ENCODE results near the gene TM6SF1. TPM values are rescaled to one million over a fixed set of nuclear protein-coding genes. Genes with fewer than 3 reads are reported as not detected.
A peak's percentile ranks its signal among the peaks of the same experiment; 100 is the strongest.

The TM6SF1 gene
- total and polyA plus RNA-seq, 9 of the 15 experiments (the other 6 are each of a cell fraction or from before 2014, with no cell fraction given), result 1.0 to 5.6 (median 3.5) TPM

DNA sequence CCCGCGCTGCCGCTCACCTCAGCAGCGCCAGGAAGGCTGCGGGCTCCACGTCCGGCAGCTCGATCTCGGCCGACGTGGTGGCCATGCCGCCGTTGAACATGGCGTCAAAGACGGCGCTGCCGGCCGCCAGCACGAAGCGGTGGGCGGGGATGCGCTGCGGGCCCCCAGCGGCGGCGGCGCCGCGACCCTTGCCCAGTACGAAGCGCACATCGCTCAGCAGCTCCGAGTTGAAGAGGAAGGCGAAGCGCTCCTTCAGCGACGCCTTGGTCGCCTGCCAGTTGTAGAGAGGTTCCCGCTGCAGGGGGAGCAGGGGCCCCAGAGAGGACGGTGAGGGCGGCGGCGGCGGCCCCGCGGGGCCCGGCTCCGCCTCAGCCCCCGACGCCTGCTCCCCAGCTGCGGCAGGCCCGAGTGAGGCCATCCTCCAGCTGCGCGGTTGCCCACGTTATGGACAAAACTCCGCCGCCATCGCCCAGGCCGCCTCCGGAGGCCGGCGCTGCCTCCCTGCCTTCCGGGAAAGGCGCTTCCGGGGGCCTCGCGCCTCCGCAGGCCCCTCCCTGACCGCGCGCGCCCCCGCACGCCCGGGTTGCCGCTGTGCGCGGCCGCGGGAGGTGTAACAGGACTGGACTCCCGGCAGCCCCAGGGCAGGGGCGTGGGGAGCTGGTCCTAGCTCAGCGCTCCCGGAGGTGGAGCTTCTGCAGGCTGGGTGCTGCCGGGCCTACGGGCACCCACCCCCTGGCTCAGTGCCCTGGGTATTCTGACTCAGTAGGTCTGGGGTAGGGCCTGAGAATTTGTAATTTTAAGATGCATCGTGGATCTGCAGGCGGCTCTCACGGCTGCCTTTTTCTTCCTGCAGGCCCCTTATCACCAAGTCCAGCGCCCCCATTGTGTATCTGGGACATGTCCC is 40.5 kb upstream of the TM6SF1 start, which contains the start of gene BTBD1 (continued):
- peak; percentile 78; the same call in 1 of the 2 replicates for TF ChIP-seq E2F5 (CRISPR knock-in tag; IDR thresholded peaks at IDR 0.05)
- TF ChIP-seq PBX2 (CRISPR knock-in tag; IDR thresholded peaks at IDR 0.05; ENCODE audit: low read depth), result no peak
- no peak for TF ChIP-seq PBX2 (tag; conservative IDR thresholded peaks at IDR 0.05; ENCODE audit: low read depth)
- TF ChIP-seq, protein P1, sequence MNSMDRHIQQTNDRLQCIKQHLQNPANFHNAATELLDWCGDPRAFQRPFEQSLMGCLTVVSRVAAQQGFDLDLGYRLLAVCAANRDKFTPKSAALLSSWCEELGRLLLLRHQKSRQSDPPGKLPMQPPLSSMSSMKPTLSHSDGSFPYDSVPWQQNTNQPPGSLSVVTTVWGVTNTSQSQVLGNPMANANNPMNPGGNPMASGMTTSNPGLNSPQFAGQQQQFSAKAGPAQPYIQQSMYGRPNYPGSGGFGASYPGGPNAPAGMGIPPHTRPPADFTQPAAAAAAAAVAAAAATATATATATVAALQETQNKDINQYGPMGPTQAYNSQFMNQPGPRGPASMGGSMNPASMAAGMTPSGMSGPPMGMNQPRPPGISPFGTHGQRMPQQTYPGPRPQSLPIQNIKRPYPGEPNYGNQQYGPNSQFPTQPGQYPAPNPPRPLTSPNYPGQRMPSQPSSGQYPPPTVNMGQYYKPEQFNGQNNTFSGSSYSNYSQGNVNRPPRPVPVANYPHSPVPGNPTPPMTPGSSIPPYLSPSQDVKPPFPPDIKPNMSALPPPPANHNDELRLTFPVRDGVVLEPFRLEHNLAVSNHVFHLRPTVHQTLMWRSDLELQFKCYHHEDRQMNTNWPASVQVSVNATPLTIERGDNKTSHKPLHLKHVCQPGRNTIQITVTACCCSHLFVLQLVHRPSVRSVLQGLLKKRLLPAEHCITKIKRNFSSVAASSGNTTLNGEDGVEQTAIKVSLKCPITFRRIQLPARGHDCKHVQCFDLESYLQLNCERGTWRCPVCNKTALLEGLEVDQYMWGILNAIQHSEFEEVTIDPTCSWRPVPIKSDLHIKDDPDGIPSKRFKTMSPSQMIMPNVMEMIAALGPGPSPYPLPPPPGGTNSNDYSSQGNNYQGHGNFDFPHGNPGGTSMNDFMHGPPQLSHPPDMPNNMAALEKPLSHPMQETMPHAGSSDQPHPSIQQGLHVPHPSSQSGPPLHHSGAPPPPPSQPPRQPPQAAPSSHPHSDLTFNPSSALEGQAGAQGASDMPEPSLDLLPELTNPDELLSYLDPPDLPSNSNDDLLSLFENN (IDR thresholded peaks at IDR 0.05; ENCODE audit: low read depth in 2 of 2, low read length in 2 of 2), result 0 out of 4 replicates have a peak, but pooled peaks of 1 of the 2 experiments have one; percentile 52
- no peak for TF ChIP-seq IRF2 (CRISPR knock-in tag; IDR thresholded peaks at IDR 0.05)
- TF ChIP-seq CTCF (IDR thresholded peaks at IDR 0.05 in 2 of 3, conservative IDR thresholded peaks at IDR 0.05 in 1 of 3; ENCODE audit: insufficient read depth in 2 of 3, low read depth in 1 of 3, low read length in 3 of 3), result peak in 2 of 3 experiments; percentile 10 to 33; a peak in 3 of 6 replicates
- TF ChIP-seq SLC30A9 (CRISPR knock-in tag; IDR thresholded peaks at IDR 0.05), result no peak
- no peak for TF ChIP-seq BCOR (IDR thresholded peaks at IDR 0.05)
- no peak for TF ChIP-seq C11orf30 (IDR thresholded peaks at IDR 0.05; ENCODE audit: low read depth)
- peak; percentile 62; the same call in 1 of the 2 replicates for TF ChIP-seq ZNF143 (CRISPR knock-in tag; IDR thresholded peaks at IDR 0.05)
- TF ChIP-seq STAT5A (IDR thresholded peaks at IDR 0.05; ENCODE audit: borderline replicate concordance, low read length), result no peak
- TF ChIP-seq, protein P2, sequence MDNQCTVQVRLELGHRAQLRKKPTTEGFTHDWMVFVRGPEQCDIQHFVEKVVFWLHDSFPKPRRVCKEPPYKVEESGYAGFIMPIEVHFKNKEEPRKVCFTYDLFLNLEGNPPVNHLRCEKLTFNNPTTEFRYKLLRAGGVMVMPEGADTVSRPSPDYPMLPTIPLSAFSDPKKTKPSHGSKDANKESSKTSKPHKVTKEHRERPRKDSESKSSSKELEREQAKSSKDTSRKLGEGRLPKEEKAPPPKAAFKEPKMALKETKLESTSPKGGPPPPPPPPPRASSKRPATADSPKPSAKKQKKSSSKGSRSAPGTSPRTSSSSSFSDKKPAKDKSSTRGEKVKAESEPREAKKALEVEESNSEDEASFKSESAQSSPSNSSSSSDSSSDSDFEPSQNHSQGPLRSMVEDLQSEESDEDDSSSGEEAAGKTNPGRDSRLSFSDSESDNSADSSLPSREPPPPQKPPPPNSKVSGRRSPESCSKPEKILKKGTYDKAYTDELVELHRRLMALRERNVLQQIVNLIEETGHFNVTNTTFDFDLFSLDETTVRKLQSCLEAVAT (IDR thresholded peaks at IDR 0.05), result no peak
- TF ChIP-seq EP400 (IDR thresholded peaks at IDR 0.05), result peak; percentile 57
- no peak for TF ChIP-seq JUND (IDR thresholded peaks at IDR 0.05; ENCODE audit: borderline replicate concordance, low read depth, low read length)
- no peak; the same call in 2 of the 3 replicates for TF ChIP-seq JUND (tag; IDR thresholded peaks at IDR 0.05; ENCODE audit: borderline replicate concordance, low read depth, low read length)

All from K562 (cell line).